Measurements from ENCODE around the gene CDNF.

Gene CDNF

GRCh38 chr10:14798636-14799035 lies 39.2 kb downstream of the CDNF start:
- DNase-seq (ENCODE audit: low read depth, low spot score): no peak

GRCh38 chr10:14787938-14788337 lies 49.9 kb downstream of the CDNF start:
- DNase-seq (ENCODE audit: low read depth, low spot score): no peak

GRCh38 chr10:14784459-14785055 lies 53.3 kb downstream of the CDNF start:
- no peak for DNase-seq (ENCODE audit: low read depth, low spot score)

GRCh38 chr10:14782691-14783363 lies 55.0 kb downstream of the CDNF start:
- DNase-seq (ENCODE audit: low read depth, low spot score): no peak

- DNase-seq (ENCODE audit: low read depth, low spot score): no peak
Measured at GRCh38 chr10:14781763-14782162, 56.1 kb downstream of the CDNF start.

GRCh38 chr10:14779001-14779651 lies 58.7 kb downstream of the CDNF start:
- DNase-seq (ENCODE audit: low read depth, low spot score): no peak

- DNase-seq (ENCODE audit: low read depth, low spot score): no peak
Measured at GRCh38 chr10:14776546-14776945, 61.3 kb downstream of the CDNF start.

GRCh38 chr10:14775656-14776055 lies 62.2 kb downstream of the CDNF start:
- no peak for DNase-seq (ENCODE audit: low read depth, low spot score)

- no peak for DNase-seq (ENCODE audit: low read depth, low spot score)
Measured at GRCh38 chr10:14774797-14775196, 63.0 kb downstream of the CDNF start, which contains the start of gene FAM107B. FAM107B (minus strand) TSS chr10:14774897; CDS start chr10:14774663, 234 bp downstream.

- DNase-seq (ENCODE audit: low read depth, low spot score): no peak
Measured at GRCh38 chr10:14774214-14774580, 63.6 kb downstream of the CDNF start.

- DNase-seq (ENCODE audit: low read depth, low spot score): no peak
Measured at GRCh38 chr10:14773551-14774213, 64.2 kb downstream of the CDNF start.

- DNase-seq (ENCODE audit: low read depth, low spot score): no peak
Measured at GRCh38 chr10:14772399-14772798, 65.4 kb downstream of the CDNF start.

- no peak for DNase-seq (ENCODE audit: low read depth, low spot score)
Measured at GRCh38 chr10:14770927-14771326, 66.9 kb downstream of the CDNF start.

Data from activated CD4-positive, CD25-positive, alpha-beta regulatory T cell treated with anti-CD3 and anti-CD28 coated beads, Interleukin-2, amount 50 U/mL, for 16 hours (primary cell).